LHCN-M2 (cell line): ENCODE data around the gene RNPEPL1. TPM values are rescaled to one million over a fixed set of nuclear protein-coding genes. Genes with fewer than 3 reads are reported as not detected.

Experiments used
- DNase-seq: peaks from one replicate; pipeline ENCODE4 v3.0.0-alpha.2; 2012; ENCODE audit warnings: low read depth
- total RNA-seq: library from RNA; depleted of rRNA; stranded (reverse); fragments of >200 nt; gene quantifications from 2 replicates; pipeline ENCODE4 v1.2.3, GENCODE V29; 2014

RNPEPL1 gene
- total RNA-seq, 1 experiment from 2014 or later, result 13.6 TPM

GRCh38 chr2:240564561-240565332 lies 3.5 kb upstream of the RNPEPL1 start:
- DNase-seq, result no peak

- peak; percentile 58 for DNase-seq
Measured at GRCh38 chr2:240565333-240566202, 2.7 kb upstream of the RNPEPL1 start.

- DNase-seq, result peak; percentile 71
Measured at GRCh38 chr2:240566203-240567136, 1.8 kb upstream of the RNPEPL1 start.

GRCh38 chr2:240567137-240567871 lies 980 bp upstream of the RNPEPL1 start:
- DNase-seq, result no peak

- DNase-seq, result peak; percentile 45
Measured at GRCh38 chr2:240568678-240569522, 616 bp downstream of the RNPEPL1 start.

- no peak for DNase-seq
Measured at GRCh38 chr2:240569523-240569997, 1.3 kb downstream of the RNPEPL1 start.

GRCh38 chr2:240569998-240570530 lies 1.8 kb downstream of the RNPEPL1 start:
- no peak for DNase-seq

GRCh38 chr2:240570531-240571313 lies 2.4 kb downstream of the RNPEPL1 start:
- DNase-seq, result no peak

GRCh38 chr2:240571314-240571973 lies 3.2 kb downstream of the RNPEPL1 start:
- no peak for DNase-seq

- no peak for DNase-seq
Measured at GRCh38 chr2:240572141-240573031, 4.1 kb downstream of the RNPEPL1 start.

GRCh38 chr2:240573071-240573515 lies 4.8 kb downstream of the RNPEPL1 start:
- no peak for DNase-seq

GRCh38 chr2:240573516-240574385 lies 5.5 kb downstream of the RNPEPL1 start:
- DNase-seq, result no peak

- DNase-seq, result no peak
Measured at GRCh38 chr2:240574386-240575100, 6.3 kb downstream of the RNPEPL1 start.

- no peak for DNase-seq
Measured at GRCh38 chr2:240575101-240575965, 7.0 kb downstream of the RNPEPL1 start.
